Mesothelial cell of epicardium (in vitro differentiated cells): ENCODE measurements around the gene WBP2NL. TPM values are rescaled to one million over a fixed set of nuclear protein-coding genes. Genes with fewer than 3 reads are reported as not detected.

Experiments
- DNase-seq, 2 experiments: peaks; one replicate each; pipeline ENCODE4 v3.0.0; 2021; ENCODE audit warnings: low spot score in 2 of 2; ENCODE audit not compliant: unreplicated experiment in 2 of 2
- H3K27ac Mint-ChIP-seq: 2 replicates; pipeline ENCODE4 v1.8.0; 2021; ENCODE audit warnings: mixed read lengths
- H3K27me3 Mint-ChIP-seq: 2 replicates; pipeline ENCODE4 v1.8.0; 2021; ENCODE audit warnings: low read depth, mixed read lengths
- H3K36me3 Mint-ChIP-seq: 2 replicates; pipeline ENCODE4 v1.8.0; 2021; ENCODE audit warnings: mixed read lengths
- H3K4me1 Mint-ChIP-seq: 2 replicates; pipeline ENCODE4 v1.8.0; 2021; ENCODE audit warnings: mixed read lengths
- H3K4me3 Mint-ChIP-seq: 2 replicates; pipeline ENCODE4 v1.8.0; 2021; ENCODE audit warnings: mild to moderate bottlenecking, moderate library complexity, mixed read lengths
- H3K9me3 Mint-ChIP-seq: 2 replicates; pipeline ENCODE4 v1.8.0; 2021; ENCODE audit warnings: mixed read lengths
- total RNA-seq: library from RNA; stranded (reverse); gene quantifications from 3 replicates; pipeline ENCODE4 v1.2.1, GENCODE V29; 2021
- TF ChIP-seq, protein P1 (sequence below): fragments of 200-600 bp; sonication (generic); IDR thresholded peaks from one replicate; pipeline ENCODE4 v1.5.0; 2021; ENCODE audit warnings: antibody characterized with exemption; ENCODE audit not compliant: unreplicated experiment

The WBP2NL gene
- total RNA-seq, 1 donor from 2014 or later, result not detected

DNA sequence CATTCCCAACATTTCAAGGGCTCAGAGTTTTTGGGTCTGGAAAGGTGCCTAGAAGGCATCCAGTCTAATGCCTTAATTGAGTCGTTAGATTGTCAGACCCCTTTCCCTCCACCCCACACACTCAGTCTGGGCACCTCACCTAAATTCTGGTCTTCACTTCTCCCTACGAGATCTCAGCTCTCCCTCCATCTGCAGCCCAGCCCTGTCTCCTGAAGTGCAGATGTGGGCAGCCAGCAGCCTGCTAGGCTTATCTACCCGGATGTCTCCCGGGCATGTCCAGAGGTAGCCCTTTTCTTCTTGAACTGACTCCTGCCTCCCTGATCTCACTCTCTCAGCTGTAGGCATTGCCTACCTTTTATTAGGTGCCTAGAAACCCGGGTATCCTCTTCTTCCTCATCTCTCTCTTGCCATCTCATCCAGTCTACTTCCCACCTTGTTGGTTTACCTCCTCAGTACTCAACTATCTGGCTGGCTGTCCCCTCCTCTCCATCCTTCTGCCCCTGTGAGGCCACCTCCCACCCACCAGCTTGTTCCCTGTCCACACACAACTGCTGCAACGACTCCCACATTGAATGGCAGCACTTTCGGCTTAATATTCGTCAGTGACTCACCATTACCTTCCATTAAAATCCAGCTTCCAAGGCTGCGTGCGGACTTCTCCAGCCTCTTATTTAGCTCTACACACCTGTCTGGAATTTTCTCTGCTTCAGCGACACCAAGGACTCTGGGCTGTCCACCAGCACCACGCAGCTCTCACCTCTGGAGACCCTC, 23.1 kb upstream of the WBP2NL start:
- Mint-ChIP-seq H3K4me1 (peaks cover 9% of the 10 kb centered on the region), H3K36me3 (no peaks in the 10 kb centered on the region), H3K27me3 (peaks cover 71% of the 10 kb centered on the region), H3K27ac (no peak overlapping the region), H3K4me3 (peak overlapping the region; percentile 60), H3K9me3 (no peaks in the 10 kb centered on the region)
- TF ChIP-seq, protein P1, sequence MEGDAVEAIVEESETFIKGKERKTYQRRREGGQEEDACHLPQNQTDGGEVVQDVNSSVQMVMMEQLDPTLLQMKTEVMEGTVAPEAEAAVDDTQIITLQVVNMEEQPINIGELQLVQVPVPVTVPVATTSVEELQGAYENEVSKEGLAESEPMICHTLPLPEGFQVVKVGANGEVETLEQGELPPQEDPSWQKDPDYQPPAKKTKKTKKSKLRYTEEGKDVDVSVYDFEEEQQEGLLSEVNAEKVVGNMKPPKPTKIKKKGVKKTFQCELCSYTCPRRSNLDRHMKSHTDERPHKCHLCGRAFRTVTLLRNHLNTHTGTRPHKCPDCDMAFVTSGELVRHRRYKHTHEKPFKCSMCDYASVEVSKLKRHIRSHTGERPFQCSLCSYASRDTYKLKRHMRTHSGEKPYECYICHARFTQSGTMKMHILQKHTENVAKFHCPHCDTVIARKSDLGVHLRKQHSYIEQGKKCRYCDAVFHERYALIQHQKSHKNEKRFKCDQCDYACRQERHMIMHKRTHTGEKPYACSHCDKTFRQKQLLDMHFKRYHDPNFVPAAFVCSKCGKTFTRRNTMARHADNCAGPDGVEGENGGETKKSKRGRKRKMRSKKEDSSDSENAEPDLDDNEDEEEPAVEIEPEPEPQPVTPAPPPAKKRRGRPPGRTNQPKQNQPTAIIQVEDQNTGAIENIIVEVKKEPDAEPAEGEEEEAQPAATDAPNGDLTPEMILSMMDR, result no peak
- DNase-seq, result no peak

DNA sequence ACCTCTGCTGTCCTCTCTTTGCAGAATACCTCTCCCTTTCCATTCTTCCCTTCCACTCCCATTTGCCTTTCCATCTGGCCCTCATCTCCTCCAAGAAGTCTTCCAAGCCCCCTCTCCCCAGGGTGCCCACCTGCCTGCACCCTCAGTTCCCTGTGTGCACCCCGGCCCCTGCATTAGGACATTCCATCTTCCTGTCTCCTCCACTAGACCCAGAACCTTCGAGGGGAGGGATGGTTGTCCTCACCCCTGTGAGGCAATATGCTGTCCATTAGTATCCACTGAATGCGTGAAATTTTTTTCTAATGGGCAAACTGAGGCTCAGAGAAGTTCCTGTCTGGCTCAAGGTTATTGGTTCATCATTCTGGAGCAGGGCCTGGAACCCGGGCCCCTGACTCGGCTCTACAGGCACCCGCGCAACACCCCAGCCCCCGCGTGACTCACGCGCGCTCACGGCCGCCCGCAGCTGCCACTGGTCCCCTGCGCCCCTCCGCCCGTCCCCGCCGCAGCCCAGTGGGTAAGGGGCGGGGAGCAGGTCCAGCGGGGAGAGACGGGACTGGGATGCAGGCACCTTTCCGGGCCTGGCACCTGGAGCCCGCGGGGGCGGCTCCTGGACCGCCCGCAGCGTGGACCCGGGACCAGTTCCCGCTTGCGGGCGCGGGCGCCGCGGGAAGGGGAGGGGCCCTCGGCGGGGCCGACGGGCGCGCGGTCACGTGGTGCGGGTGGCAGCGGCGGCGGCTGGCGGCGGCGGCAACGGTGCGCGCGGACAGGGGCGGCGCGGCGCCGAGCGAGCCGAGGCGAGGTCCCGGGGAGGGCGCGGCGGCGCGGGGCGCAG, 22.3 kb upstream of the WBP2NL start:
- Mint-ChIP-seq H3K27ac (no peak overlapping the region), H3K36me3 (no peaks in the 10 kb centered on the region), H3K4me1 (peaks cover 9% of the 10 kb centered on the region), H3K4me3 (peak overlapping the region; percentile 60), H3K27me3 (peaks cover 66% of the 10 kb centered on the region), H3K9me3 (no peaks in the 10 kb centered on the region)
- TF ChIP-seq, protein P1, result no peak
- DNase-seq, result peak; percentile 45 to 57

DNA sequence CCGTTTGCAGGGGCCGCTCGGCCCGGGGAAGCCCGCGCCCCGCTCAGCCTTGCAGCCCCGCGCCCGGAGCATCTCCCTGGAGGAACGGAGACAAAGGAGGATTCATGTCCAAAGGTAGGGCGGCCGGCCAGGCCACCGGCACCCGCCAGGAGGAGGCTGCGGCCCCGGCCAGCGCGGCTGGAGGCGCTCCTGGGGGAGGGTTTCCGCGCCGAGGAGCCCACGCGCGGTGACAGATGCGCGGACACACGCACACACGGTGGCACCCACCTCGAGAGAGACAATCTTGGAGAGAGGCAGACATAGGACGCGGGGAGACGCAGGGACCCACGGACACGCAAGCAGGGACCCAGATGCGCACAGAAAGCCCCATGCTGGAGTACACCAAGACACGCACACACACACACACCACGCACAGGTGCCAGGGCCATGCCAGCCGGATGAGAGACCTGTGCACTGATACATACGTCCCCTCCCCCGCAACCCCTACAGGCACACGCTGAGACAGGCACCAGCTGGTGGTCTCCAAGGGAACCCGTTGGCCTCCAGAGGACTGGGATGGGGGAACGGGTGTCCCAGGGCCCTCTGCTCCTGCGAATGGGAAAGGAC, 21.5 kb upstream of the WBP2NL start:
- Mint-ChIP-seq H3K36me3 (no peaks in the 10 kb centered on the region), H3K4me3 (peak overlapping the region; percentile 59), H3K27me3 (peaks cover 64% of the 10 kb centered on the region), H3K27ac (no peak overlapping the region), H3K4me1 (peaks cover 9% of the 10 kb centered on the region), H3K9me3 (no peaks in the 10 kb centered on the region)
- TF ChIP-seq, protein P1, result no peak
- no peak for DNase-seq

DNA sequence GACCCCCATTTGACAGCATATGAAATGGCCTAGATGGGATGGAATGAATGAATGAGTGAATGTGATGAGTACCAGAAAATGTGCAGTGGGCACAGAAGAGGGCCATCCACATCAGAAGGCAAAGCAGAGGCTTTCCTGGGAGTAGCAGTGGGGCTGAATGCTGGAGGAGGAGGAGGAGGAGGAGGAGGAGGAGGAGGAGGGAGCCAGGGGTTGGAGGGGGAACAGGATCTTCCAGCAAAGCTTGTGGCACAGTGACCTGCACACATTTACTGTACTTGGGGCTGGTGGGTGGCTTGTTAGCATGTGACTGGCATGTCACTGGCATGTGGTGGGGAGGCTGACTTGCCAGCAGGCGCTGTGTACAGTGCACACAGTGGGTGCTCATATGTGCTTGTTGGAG, 19.9 kb upstream of the WBP2NL start:
- Mint-ChIP-seq H3K4me3 (no peak overlapping the region), H3K27me3 (peaks cover 53% of the 10 kb centered on the region), H3K27ac (no peak overlapping the region), H3K9me3 (no peaks in the 10 kb centered on the region), H3K36me3 (no peaks in the 10 kb centered on the region), H3K4me1 (peaks cover 9% of the 10 kb centered on the region)
- DNase-seq, result no peak
- TF ChIP-seq, protein P1, result no peak

DNA sequence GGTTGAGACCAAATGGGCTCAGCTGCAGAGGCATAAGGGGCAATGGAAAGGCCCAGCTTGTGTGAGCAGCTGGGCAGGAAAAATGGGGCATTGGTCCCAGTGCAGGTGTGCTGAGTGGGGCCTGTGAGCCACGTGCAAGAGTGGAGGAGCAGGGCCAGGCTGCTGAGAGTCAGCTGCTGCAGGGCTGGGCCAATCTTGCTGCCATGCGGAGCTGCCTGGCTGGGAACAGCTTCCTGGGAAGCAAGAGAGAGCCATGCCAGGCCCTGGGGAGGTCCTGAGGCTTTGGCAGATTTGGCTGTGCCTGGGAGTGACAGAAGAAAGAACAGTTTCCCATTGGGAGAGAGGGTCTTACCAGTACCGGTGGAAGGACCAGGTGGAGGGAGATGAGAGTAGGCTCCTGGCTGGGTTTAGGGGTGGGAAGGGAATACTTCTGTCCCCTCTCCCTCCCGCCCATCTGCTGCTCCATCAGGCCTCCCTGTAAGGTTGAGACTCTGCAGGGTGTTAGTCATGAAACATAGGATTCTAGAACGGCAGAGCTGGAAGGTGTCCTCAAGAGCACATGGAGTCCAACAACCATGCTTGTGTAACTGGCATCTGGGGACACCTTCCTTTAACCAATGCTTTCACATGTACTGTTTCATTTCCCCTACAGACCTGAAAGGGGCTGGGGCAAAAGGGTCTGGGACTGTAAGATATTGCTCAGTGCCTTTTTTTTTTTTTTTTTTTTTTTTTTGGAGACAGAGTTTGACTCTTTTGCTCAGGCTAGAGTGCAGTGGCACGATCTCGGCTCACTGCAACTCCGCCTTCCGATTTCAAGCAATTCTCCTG, 19.0 kb upstream of the WBP2NL start:
- no peak for DNase-seq
- no peaks in the 10 kb centered on the region for H3K9me3 Mint-ChIP-seq
- TF ChIP-seq, protein P1, result no peak
- H3K27me3 Mint-ChIP-seq, result peaks cover 46% of the 10 kb centered on the region
- H3K27ac Mint-ChIP-seq, result no peak overlapping the region
- no peaks in the 10 kb centered on the region for H3K36me3 Mint-ChIP-seq
- peaks cover 9% of the 10 kb centered on the region for H3K4me1 Mint-ChIP-seq
- H3K4me3 Mint-ChIP-seq, result no peak overlapping the region
